Neuron (in vitro differentiated cells): ENCODE data around the gene HNRNPR.

ENCODE experiments used
- H2AFZ ChIP-seq: one replicate; pipeline ENCODE4 v1.6.1; 2013; ENCODE audit warnings: low read depth, mild to moderate bottlenecking, inconsistent platforms, low read length, moderate library complexity
- H3K27me3 ChIP-seq: one replicate; pipeline ENCODE4 v1.6.1; 2013; ENCODE audit warnings: low read length; ENCODE audit not compliant: insufficient read depth
- H3K36me3 ChIP-seq: one replicate; pipeline ENCODE4 v1.6.1; 2013; ENCODE audit warnings: low read length; ENCODE audit not compliant: insufficient read depth
- H3K4me1 ChIP-seq: one replicate; pipeline ENCODE4 v1.6.1; 2013; ENCODE audit warnings: low read length; ENCODE audit not compliant: insufficient read depth
- H3K4me3 ChIP-seq: 2 replicates; pipeline ENCODE4 v1.5.1; 2013; ENCODE audit warnings: mild to moderate bottlenecking, low read length, moderate library complexity
- H3K9me3 ChIP-seq: one replicate; pipeline ENCODE4 v1.6.1; 2013; ENCODE audit warnings: low read length

HNRNPR gene

GRCh38 chr1:23362218-23362713 is 18.2 kb upstream of the HNRNPR start:
- H3K27me3 ChIP-seq = no peaks in the 10 kb centered on the region
- no peak overlapping the region for H3K4me3 ChIP-seq
- peaks cover 65% of the 10 kb centered on the region for H3K36me3 ChIP-seq
- H2AFZ ChIP-seq = no peak overlapping the region
- peaks cover 14% of the 10 kb centered on the region for H3K4me1 ChIP-seq
- peaks cover 63% of the 10 kb centered on the region for H3K9me3 ChIP-seq

GRCh38 chr1:23358310-23358875 is 14.3 kb upstream of the HNRNPR start:
- peaks cover 40% of the 10 kb centered on the region for H3K36me3 ChIP-seq
- H3K4me1 ChIP-seq = peaks cover 19% of the 10 kb centered on the region
- no peak overlapping the region for H2AFZ ChIP-seq
- no peaks in the 10 kb centered on the region for H3K27me3 ChIP-seq
- H3K9me3 ChIP-seq = peaks cover 37% of the 10 kb centered on the region
- H3K4me3 ChIP-seq = no peak overlapping the region

GRCh38 chr1:23357138-23357908 is 13.2 kb upstream of the HNRNPR start:
- peaks cover 19% of the 10 kb centered on the region for H3K4me1 ChIP-seq
- H3K4me3 ChIP-seq = peak overlapping the region; percentile 10
- no peaks in the 10 kb centered on the region for H3K27me3 ChIP-seq
- H2AFZ ChIP-seq = no peak overlapping the region
- peaks cover 30% of the 10 kb centered on the region for H3K36me3 ChIP-seq
- peaks cover 30% of the 10 kb centered on the region for H3K9me3 ChIP-seq

GRCh38 chr1:23356471-23357137 is 12.5 kb upstream of the HNRNPR start:
- H3K27me3 ChIP-seq = no peaks in the 10 kb centered on the region
- peaks cover 19% of the 10 kb centered on the region for H3K4me1 ChIP-seq
- H3K36me3 ChIP-seq = peaks cover 23% of the 10 kb centered on the region
- H3K9me3 ChIP-seq = peaks cover 23% of the 10 kb centered on the region
- H2AFZ ChIP-seq = no peak overlapping the region
- peak overlapping the region; percentile 10 for H3K4me3 ChIP-seq

GRCh38 chr1:23354245-23354644 is 10.2 kb upstream of the HNRNPR start:
- H3K4me3 ChIP-seq = no peak overlapping the region
- H3K4me1 ChIP-seq = peaks cover 19% of the 10 kb centered on the region
- H3K36me3 ChIP-seq = no peaks in the 10 kb centered on the region
- no peaks in the 10 kb centered on the region for H3K27me3 ChIP-seq
- H2AFZ ChIP-seq = no peak overlapping the region
- H3K9me3 ChIP-seq = no peaks in the 10 kb centered on the region

GRCh38 chr1:23352096-23352695 is 8.1 kb upstream of the HNRNPR start:
- H3K9me3 ChIP-seq = no peaks in the 10 kb centered on the region
- no peak overlapping the region for H3K4me3 ChIP-seq
- no peak overlapping the region for H2AFZ ChIP-seq
- no peaks in the 10 kb centered on the region for H3K27me3 ChIP-seq
- H3K36me3 ChIP-seq = no peaks in the 10 kb centered on the region
- peaks cover 14% of the 10 kb centered on the region for H3K4me1 ChIP-seq

GRCh38 chr1:23345920-23346319 is 1.8 kb upstream of the HNRNPR start:
- no peak overlapping the region for H2AFZ ChIP-seq
- no peaks in the 10 kb centered on the region for H3K36me3 ChIP-seq
- no peaks in the 10 kb centered on the region for H3K9me3 ChIP-seq

GRCh38 chr1:23344987-23345472 is 946 bp upstream of the HNRNPR start:
- H3K27me3 ChIP-seq = no peaks in the 10 kb centered on the region
- peak overlapping the region; percentile 52 for H2AFZ ChIP-seq
- H3K9me3 ChIP-seq = no peaks in the 10 kb centered on the region
- peak overlapping the region; percentile 71 for H3K4me3 ChIP-seq
- H3K4me1 ChIP-seq = peaks cover 24% of the 10 kb centered on the region
- peaks cover 3% of the 10 kb centered on the region for H3K36me3 ChIP-seq

More at GRCh38 chr1:23345920-23346319, 1.8 kb upstream of the HNRNPR start:
- no peak overlapping the region for H3K4me3 ChIP-seq
- peaks cover 15% of the 10 kb centered on the region for H3K4me1 ChIP-seq
- no peaks in the 10 kb centered on the region for H3K27me3 ChIP-seq

- Histone ChIP-seq H3K4me3 (peak overlapping the region; percentile 84), H3K36me3 (peaks cover 11% of the 10 kb centered on the region), H3K9me3 (no peaks in the 10 kb centered on the region), H3K27me3 (no peaks in the 10 kb centered on the region), H3K4me1 (peaks cover 38% of the 10 kb centered on the region), H2AFZ (no peak overlapping the region)
Measured at GRCh38 chr1:23343221-23344110, 618 bp downstream of the HNRNPR start.

- Histone ChIP-seq H3K36me3 (peaks cover 24% of the 10 kb centered on the region), H3K4me1 (peaks cover 38% of the 10 kb centered on the region), H3K9me3 (peaks cover 5% of the 10 kb centered on the region), H2AFZ (no peak overlapping the region), H3K27me3 (no peaks in the 10 kb centered on the region), H3K4me3 (peak overlapping the region; percentile 84)
Measured at GRCh38 chr1:23341931-23342692, 2.0 kb downstream of the HNRNPR start.

GRCh38 chr1:23339632-23340031 is 4.5 kb downstream of the HNRNPR start:
- H3K36me3 ChIP-seq = peaks cover 40% of the 10 kb centered on the region
- H3K4me1 ChIP-seq = peaks cover 33% of the 10 kb centered on the region
- no peaks in the 10 kb centered on the region for H3K27me3 ChIP-seq
- H3K9me3 ChIP-seq = peaks cover 10% of the 10 kb centered on the region
- H3K4me3 ChIP-seq = no peak overlapping the region
- no peak overlapping the region for H2AFZ ChIP-seq
